ENCODE data around the gene CPA5.

CPA5 gene

DNA sequence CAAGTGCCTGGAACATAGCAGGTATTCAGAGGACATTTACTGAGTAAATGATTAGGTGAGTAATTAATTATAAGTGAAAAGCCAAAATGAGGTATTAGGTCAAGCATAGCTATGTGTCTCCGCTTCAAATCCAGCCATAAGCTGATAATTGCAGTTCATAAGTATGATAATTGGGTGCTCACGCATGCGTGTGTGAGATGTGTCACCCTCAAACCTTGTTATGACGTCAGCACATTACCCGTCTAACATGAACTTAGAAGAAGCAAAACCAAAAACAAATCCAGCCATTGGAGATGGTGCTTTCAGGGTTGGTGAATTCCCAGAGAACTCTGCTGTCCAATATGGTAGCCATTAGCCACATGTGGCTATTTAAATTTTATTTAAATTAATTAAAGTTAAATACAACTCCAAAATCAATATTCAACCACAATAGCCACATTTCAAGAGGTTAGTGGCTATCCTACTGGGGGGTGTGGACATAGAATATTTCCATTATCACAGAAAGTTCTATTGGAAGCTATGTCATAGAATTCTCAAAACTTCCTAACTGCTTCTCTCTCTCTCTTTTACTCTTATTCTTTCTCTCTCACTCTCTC, at the start of gene CPA5:
Gene CPA5 (plus strand): TSS at position 546 of the 596 bp plus-strand sequence. CDS start 1,670 bp downstream, outside the sequence.
- no peak for ATAC-seq

- no peak for ATAC-seq
Observed at GRCh38 chr7:130296221-130296951, 48.2 kb upstream of the CPA5 start.

- ATAC-seq: no peak
Observed at GRCh38 chr7:130297628-130298543, 46.7 kb upstream of the CPA5 start.

- no peak for ATAC-seq
Observed at GRCh38 chr7:130298544-130299326, 45.9 kb upstream of the CPA5 start.

DNA sequence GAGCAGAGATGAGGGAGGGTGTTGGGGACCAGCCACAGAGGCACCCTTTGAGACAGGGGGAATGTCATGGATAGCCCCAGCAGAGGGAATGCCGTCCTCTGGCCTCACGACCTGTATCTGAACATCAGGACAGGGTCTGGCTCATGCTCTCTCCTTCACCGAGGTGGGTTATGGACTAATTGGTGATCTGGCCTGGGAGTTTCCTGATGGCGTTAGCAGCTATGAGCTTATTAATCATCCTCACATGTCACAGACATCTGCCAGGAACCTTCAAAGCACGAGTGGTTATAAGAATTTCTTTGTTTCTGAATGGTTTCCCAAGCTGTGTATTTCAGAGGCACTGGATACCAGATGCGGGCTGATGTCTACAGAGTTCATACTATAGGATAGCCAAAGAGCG, 44.8 kb upstream of the CPA5 start:
- no peak for ATAC-seq

- no peak for ATAC-seq
Observed at GRCh38 chr7:130301501-130302020, 43.1 kb upstream of the CPA5 start.

DNA sequence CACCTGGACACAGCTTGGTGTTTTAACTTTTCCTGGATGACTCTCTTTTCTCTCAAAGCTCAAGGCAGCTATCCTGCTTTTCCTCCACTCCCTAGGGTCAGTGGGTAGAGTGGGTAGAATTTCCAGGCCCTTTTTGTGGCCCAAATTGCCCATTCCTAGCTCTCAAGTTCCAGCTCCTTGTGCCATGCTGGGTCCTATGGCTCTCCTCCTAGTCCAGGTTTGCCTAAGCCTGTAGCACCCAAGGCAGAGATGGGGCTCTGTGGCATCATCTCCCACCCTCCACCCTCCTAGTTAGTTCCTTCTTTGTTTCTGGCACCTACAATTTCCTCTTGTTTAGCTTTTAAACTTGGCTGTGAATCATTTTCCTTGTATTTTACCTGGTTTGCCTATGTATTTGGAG, 42.0 kb upstream of the CPA5 start:
- no peak for ATAC-seq

DNA sequence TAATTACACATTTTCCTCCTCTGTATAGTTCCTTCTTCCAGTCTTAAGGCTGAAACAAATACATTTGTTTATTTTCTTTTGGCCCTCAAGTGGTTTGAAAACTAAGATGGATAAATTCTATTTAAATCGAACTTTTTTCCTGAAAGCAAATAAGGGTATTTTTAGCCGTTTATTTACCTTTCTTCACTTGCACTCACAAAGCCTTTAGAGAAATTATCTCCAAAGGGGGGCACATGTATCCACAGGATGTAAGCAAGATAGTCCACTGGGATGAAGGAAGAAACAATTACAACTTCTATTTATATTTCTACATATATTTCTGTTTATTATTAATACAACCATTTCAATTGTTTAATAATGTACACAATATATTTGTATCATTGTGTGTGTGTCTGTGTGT, 41.5 kb upstream of the CPA5 start:
- no peak for ATAC-seq

GRCh38 chr7:130303551-130303950, 41.1 kb upstream of the CPA5 start:
- ATAC-seq: no peak

GRCh38 chr7:130303982-130304381, 40.6 kb upstream of the CPA5 start:
- ATAC-seq: no peak

DNA sequence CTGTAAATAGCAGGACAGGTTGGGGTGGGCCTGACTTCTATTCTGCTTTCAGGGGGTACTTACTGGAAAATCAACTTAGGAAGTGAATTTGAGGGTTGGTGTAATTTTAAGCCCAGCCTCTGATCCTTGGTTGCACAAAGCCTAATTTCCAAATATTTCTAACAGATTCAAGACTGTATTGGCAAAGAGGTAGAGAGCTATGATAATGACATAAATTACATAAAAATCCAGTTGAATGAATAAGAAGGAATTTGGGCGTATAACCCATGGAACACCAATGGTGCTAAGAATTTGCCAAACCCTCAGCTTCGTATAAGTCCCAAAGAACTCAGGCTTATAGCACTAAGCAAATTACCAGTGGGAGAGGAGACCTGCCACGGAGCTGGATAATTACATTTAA, 39.7 kb upstream of the CPA5 start:
- no peak for ATAC-seq

DNA sequence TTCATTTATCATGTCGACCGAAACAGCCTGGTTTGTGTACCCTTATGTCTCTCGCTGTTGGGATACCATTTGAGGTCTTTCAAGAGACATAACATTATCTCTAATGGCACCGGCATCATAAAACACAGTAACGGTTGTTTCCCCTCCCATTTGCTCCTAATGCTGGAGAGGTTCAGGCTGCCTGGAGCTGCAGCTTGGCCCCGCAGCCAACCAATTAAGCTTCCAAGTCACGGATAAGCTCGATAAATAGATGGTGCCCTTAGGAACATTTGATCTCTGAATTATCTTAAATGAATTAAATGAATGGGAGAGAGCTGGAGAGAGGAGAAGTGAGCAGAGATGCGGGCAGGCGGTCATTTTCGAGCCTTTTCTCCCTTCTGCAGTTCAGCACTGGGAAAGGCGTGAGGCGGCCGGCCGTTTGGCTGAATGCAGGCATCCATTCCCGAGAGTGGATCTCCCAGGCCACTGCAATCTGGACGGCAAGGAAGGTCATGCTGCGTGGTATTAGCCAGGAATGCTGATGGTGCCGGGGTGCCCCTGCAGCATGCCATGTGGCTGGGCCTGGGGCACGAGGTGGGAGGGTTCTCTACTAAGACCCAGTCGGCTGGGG, 39.1 kb upstream of the CPA5 start:
- ATAC-seq: no peak

GRCh38 chr7:130309986-130310385, 34.6 kb upstream of the CPA5 start:
- no peak for ATAC-seq

DNA sequence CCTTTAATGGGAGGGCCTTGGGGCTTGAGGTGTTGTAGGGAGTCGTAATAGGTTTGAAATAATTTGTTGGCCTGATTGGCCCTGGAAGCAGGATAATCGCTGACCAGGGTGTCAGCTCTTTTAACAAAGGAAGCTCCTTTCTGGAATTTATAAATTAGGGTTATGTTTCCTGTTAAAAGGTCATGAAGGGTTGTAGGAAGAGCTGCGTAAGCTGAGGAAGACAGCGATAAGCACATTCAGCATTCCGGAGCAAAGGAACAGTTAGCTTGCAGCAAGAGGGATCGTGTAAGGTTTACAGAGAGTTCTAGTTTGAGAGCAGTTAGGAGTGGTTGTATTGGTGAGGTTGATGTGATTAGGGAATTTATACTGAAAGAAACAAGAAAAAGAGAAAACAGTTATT, 30.3 kb upstream of the CPA5 start:
- no peak for ATAC-seq

GRCh38 chr7:130319541-130319940, 25.1 kb upstream of the CPA5 start:
- no peak for ATAC-seq

- peak in 1 of 2 donors; percentile 30 for ATAC-seq
Observed at GRCh38 chr7:130321542-130322229, 22.9 kb upstream of the CPA5 start.

DNA sequence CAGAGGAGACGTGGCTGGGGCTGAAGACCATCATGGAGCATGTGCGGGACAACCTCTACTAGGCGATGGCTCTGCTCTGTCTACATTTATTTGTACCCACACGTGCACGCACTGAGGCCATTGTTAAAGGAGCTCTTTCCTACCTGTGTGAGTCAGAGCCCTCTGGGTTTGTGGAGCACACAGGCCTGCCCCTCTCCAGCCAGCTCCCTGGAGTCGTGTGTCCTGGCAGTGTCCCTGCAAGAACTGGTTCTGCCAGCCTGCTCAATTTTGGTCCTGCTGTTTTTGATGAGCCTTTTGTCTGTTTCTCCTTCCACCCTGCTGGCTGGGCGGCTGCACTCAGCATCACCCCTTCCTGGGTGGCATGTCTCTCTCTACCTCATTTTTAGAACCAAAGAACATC, 22.0 kb upstream of the CPA5 start:
- peak in 1 of 2 donors; percentile 10 for ATAC-seq

DNA sequence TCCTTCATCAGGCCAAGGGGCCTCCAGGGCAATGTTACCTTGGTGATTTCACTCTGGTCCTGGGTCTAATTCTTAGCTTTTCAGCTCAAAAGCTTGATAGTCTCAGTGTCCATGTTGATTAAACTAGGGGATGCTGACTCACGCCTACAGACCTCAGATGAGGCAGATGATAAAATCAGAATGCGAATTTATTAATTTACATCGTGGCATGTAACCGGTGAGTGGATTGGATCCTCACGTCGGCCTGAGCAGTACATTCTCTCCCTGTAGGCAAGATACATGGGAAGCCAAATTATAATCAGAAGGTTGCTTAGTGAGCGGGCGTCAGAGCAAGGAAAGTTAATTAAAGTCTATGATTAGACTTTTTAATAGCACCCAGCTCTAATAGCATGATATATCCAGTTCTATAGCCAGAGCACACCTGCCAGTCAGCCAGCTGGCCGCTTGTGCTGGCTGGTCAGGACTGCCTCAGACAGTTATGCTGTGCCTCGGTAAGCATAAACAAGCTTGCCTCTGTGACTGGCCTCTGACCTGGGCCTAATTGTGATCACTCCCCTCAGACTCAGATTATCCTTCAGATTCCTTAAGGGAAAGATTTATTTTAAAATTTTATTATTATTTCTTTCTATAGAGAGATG, 20.2 kb upstream of the CPA5 start:
- no peak for ATAC-seq

- no peak for ATAC-seq
Observed at GRCh38 chr7:130329681-130330080, 14.9 kb upstream of the CPA5 start.

- ATAC-seq: no peak
Observed at GRCh38 chr7:130332259-130333053, 12.2 kb upstream of the CPA5 start.
